Upper lobe of right lung (tissue), 1 donor: ENCODE results near the gene RAB6B. TPM values are rescaled to one million over a fixed set of nuclear protein-coding genes. Genes with fewer than 3 reads are reported as not detected.

ENCODE experiments used
- ATAC-seq: fragments of 200-7000 bp; cut with Tn5 transposase; one replicate; pipeline ENCODE4 v1.9.1; 2020; ENCODE audit warnings: mild to moderate bottlenecking, moderate library complexity
- DNase-seq: peaks from one replicate; pipeline ENCODE4 v3.0.0-alpha.2; 2020
- H3K27ac ChIP-seq: fragments of 200-600 bp; one replicate; pipeline ENCODE4 v1.8.0; 2022
- H3K27me3 ChIP-seq: fragments of 200-600 bp; one replicate; pipeline ENCODE4 v1.8.0; 2022; ENCODE audit warnings: mild to moderate bottlenecking
- H3K36me3 ChIP-seq: fragments of 200-600 bp; one replicate; pipeline ENCODE4 v1.8.0; 2022
- H3K4me1 ChIP-seq: fragments of 200-600 bp; one replicate; pipeline ENCODE4 v1.8.0; 2022
- H3K4me3 ChIP-seq: fragments of 200-600 bp; one replicate; pipeline ENCODE4 v1.8.0; 2022; ENCODE audit warnings: mild to moderate bottlenecking
- H3K9me3 ChIP-seq: fragments of 200-600 bp; one replicate; pipeline ENCODE4 v1.8.0; 2022
- CTCF ChIP-seq: fragments of 200-600 bp; IDR thresholded peaks from one replicate; pipeline ENCODE4 v1.8.0; 2022; ENCODE audit warnings: antibody characterized with exemption
- intact Hi-C: fragments of 100-400 bp; cut with DNase I; formaldehyde crosslinking; loops from one replicate; pipeline ENCODE4 v1.11.0; 2022
- total RNA-seq: library from RNA; stranded (reverse); fragmentation: NEBNext Ultra II Directional; extraction: Animal tissue kit (Norgen Biotek cat#: 25700); gene quantifications from one replicate; pipeline ENCODE4 v1.2.1, GENCODE V29; 2021
- donor health status: DM: no; HTN: yes; CAD: no; lungs with severe emphysema.

The RAB6B gene
- total RNA-seq, 1 donor from 2014 or later, result 7.4 TPM

- H3K27me3 ChIP-seq, result no peaks in the 10 kb centered on the region
- DNase-seq (no peak), ATAC-seq (no peak)
- no peak for TF ChIP-seq CTCF
- H3K4me3 ChIP-seq, result no peak overlapping the region
- intact Hi-C loops, result loop anchor here (10.0 kb wide), 1 partner anchor 278 kb away; no protein-coding TSS in a partner anchor
- no peaks in the 10 kb centered on the region for H3K9me3 ChIP-seq
- no peak overlapping the region for H3K27ac ChIP-seq
- no peaks in the 10 kb centered on the region for H3K4me1 ChIP-seq
- H3K36me3 ChIP-seq, result no peaks in the 10 kb centered on the region
These were observed 41.5 kb upstream of the RAB6B start for GRCh38 chr3:133937061-133937686.

DNA sequence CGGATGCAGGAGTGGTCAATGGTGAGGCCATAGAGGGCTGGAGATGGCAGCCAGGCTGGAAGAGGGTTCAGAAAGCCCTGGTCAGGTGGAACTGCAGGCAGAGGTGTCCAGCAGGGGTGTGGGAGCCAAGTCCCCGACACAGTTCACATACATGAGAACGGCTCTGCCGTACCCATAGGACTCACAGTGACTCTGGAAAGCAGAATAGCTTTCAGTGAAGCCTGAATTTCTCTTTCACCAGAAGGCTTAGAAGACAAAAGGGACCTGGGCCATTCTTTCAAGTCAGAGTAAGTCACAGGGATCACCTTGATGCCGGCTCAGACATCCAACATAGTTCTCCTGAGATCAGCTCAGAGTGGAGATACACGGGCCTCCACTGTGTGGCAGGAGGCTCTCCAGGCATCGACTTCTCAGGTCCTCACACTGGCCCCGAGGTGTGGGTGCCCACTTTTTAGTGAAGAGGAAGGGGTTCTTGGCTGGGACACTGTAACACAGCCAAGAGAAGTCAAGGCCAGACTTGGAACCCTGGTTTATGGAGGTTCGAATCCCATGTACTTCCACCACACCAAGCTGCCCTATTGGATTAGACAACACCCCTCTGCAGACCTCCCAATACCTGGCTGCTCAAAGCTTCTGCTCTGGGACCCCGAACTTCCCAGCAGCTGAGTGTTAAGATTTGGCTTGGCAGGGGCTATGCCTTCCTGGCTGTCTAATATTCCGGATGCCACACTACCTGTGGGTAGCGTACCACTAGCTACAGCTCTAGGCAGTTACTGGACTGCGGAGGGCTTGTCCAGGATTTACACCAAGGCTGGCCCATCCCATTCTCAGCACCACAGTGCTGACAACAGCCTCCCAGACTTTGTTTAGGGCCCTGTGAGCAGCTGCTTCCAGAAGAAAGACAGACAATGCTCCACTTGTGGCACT, 40.4 kb upstream of the RAB6B start:
- intact Hi-C loops, result loop anchor here (10.0 kb wide), 1 partner anchor 279 kb away; no protein-coding TSS in a partner anchor
- DNase-seq (no peak), ATAC-seq (no peak)
- Histone ChIP-seq H3K27ac (no peak overlapping the region), H3K27me3 (no peaks in the 10 kb centered on the region), H3K9me3 (no peaks in the 10 kb centered on the region), H3K4me3 (no peak overlapping the region), H3K4me1 (no peaks in the 10 kb centered on the region), H3K36me3 (no peaks in the 10 kb centered on the region)
- no peak for TF ChIP-seq CTCF

DNA sequence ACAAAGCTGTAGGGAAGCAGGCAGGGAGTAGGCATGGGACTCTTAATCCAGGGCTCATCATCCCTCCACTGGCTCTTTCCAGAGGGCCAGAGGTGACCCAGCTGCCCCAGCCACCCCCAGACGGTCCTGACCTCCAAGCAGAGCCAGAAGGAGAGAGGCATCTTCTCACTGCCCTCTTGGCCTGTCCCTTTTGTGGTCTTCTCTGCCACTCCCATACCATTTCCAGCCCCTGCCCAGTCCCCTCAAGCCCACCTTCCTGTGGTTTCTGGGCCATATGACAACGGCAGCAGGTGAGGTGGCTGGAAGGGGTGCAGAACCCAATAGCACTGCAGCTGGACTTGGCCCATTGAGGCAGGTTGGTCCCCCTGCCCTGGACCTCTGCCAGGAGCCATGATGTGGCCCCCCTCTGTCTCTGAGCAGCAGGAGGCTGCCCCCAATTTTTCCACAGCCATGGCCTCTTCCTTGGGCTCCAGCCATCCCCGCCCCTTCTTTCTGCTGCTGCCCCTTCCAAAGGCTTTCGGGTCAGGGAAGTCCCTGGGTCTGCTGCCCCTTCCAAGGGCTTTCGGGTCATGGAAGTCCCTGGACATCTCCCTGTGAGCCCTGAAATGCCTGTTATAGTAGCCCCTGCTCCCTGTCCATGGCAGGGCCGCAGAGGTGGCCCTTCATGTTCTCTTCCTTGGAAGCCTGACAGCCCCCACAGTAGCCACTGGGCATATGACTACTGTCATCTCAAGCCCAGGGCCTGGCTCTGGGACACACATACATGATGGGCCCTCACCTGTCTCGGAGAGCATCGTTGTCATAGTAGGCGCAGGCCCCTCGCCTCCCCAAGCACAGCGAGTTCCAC, 39.5 kb upstream of the RAB6B start:
- DNase-seq, result no peak
- no peak for ATAC-seq
- H3K4me1 ChIP-seq, result no peaks in the 10 kb centered on the region
- no peak for TF ChIP-seq CTCF
- H3K9me3 ChIP-seq, result no peaks in the 10 kb centered on the region
- no peaks in the 10 kb centered on the region for H3K36me3 ChIP-seq
- no peak overlapping the region for H3K4me3 ChIP-seq
- no peaks in the 10 kb centered on the region for H3K27me3 ChIP-seq
- intact Hi-C loops, result loop anchor here (10.0 kb wide), 1 partner anchor 280 kb away; no protein-coding TSS in a partner anchor
- no peak overlapping the region for H3K27ac ChIP-seq

GRCh38 chr3:133934073-133934970, 38.6 kb upstream of the RAB6B start:
- Histone ChIP-seq H3K4me3 (no peak overlapping the region), H3K27me3 (no peaks in the 10 kb centered on the region), H3K9me3 (no peaks in the 10 kb centered on the region), H3K27ac (no peak overlapping the region), H3K36me3 (no peaks in the 10 kb centered on the region), H3K4me1 (no peaks in the 10 kb centered on the region)
- intact Hi-C loops, result loop anchor here (10.0 kb wide), 1 partner anchor 280 kb away; no protein-coding TSS in a partner anchor
- no peak for TF ChIP-seq CTCF
- DNase-seq, result no peak
- ATAC-seq, result no peak
